ENCODE data around the gene MATN4. TPM values are rescaled to one million over a fixed set of nuclear protein-coding genes. Genes with fewer than 3 reads are reported as not detected.

The MATN4 gene
- total RNA-seq, 4 donors from 2014 or later: 5.6 TPM; not detected in 3

- intact Hi-C loops (cut with DNase I; ENCODE audit: low total_unique reads): no loop called here
- Histone ChIP-seq H3K4me3 (no peak overlapping the region), H3K4me1 (peaks cover 0 to 5% of the 10 kb centered on the region in 2 donors), H3K27ac (no peak overlapping the region), H3K36me3 (no peaks in the 10 kb centered on the region), H3K27me3 (peaks cover 0 to 15% of the 10 kb centered on the region in 2 donors), H3K9me3 (no peaks in the 10 kb centered on the region)
- no peak for DNase-seq
- no peak for TF ChIP-seq POLR2A (IDR thresholded peaks at IDR 0.05)
- TF ChIP-seq CTCF (IDR thresholded peaks at IDR 0.05): no peak
These were observed 941 bp downstream of the MATN4 start for GRCh38 chr20:45307076-45307640.

- peaks cover 0 to 10% of the 10 kb centered on the region in 2 donors for H3K27me3 ChIP-seq
- H3K4me1 ChIP-seq: peaks cover 0 to 5% of the 10 kb centered on the region in 2 donors
- no peak within 1 kb of the TSS for H3K27ac ChIP-seq
- DNase-seq: no peak
- H3K36me3 ChIP-seq: no peaks in the 10 kb centered on the region
- H3K4me3 ChIP-seq: no peak within 1 kb of the TSS
- intact Hi-C loops (cut with DNase I; ENCODE audit: low total_unique reads): no loop called here
- H3K9me3 ChIP-seq: no peaks in the 10 kb centered on the region
- TF ChIP-seq POLR2A (IDR thresholded peaks at IDR 0.05): no peak
- TF ChIP-seq CTCF (IDR thresholded peaks at IDR 0.05): peak; percentile 41 to 56 (median 45)
These were observed 1.6 kb downstream of the MATN4 start, which contains the start of gene RBPJL for GRCh38 chr20:45306431-45306982. RBPJL (plus strand) TSS chr20:45306840; CDS start chr20:45306923, 83 bp downstream.

- intact Hi-C loops (cut with DNase I; ENCODE audit: low total_unique reads): no loop called here
- H3K27ac ChIP-seq: no peak overlapping the region
- H3K27me3 ChIP-seq: peaks cover 0 to 10% of the 10 kb centered on the region in 2 donors
- TF ChIP-seq POLR2A (IDR thresholded peaks at IDR 0.05): no peak
- no peak for TF ChIP-seq CTCF (IDR thresholded peaks at IDR 0.05)
- H3K4me1 ChIP-seq: peaks cover 0 to 5% of the 10 kb centered on the region in 2 donors
- no peak overlapping the region for H3K4me3 ChIP-seq
- no peaks in the 10 kb centered on the region for H3K9me3 ChIP-seq
- H3K36me3 ChIP-seq: no peaks in the 10 kb centered on the region
- no peak for DNase-seq
These were observed 2.8 kb downstream of the MATN4 start for GRCh38 chr20:45305262-45305661.

GRCh38 chr20:45304464-45304999 is 3.6 kb downstream of the MATN4 start:
- no peak overlapping the region for H3K27ac ChIP-seq
- no peaks in the 10 kb centered on the region for H3K36me3 ChIP-seq
- no peak overlapping the region for H3K4me3 ChIP-seq
- peaks cover 0 to 5% of the 10 kb centered on the region in 2 donors for H3K4me1 ChIP-seq
- intact Hi-C loops (cut with DNase I; ENCODE audit: low total_unique reads): no loop called here
- TF ChIP-seq POLR2A (IDR thresholded peaks at IDR 0.05) (no peak), CTCF (IDR thresholded peaks at IDR 0.05) (no peak)
- peaks cover 0 to 10% of the 10 kb centered on the region in 2 donors for H3K27me3 ChIP-seq
- DNase-seq: no peak
- H3K9me3 ChIP-seq: no peaks in the 10 kb centered on the region

All from uterus (tissue), 4 donors.